GM18951 (cell line): ENCODE data around the gene BCLAF3.

Experiments
- POLR2A ChIP-seq: IDR thresholded peaks from 4 replicates; pipeline ENCODE4 v1.6.1; 2011; ENCODE audit warnings: mild to moderate bottlenecking; ENCODE audit not compliant: insufficient read length, insufficient read depth; ENCODE audit errors: extremely low read depth
- in situ Hi-C: fragments of 300-500 bp; cut with MboI; formaldehyde crosslinking; loops from one replicate; pipeline ENCODE4 v1.12.0; 2022; ENCODE audit warnings: low sequenced_read_pairs, mixed read lengths, inconsistent platforms; ENCODE audit not compliant: unreplicated experiment

BCLAF3 gene

GRCh38 chrX:19958552-19959486 lies 32.0 kb downstream of the BCLAF3 start:
- in situ Hi-C loops: no loop called here
- no peak for TF ChIP-seq POLR2A

- TF ChIP-seq POLR2A: no peak
- in situ Hi-C loops: no loop called here
These were observed 33.9 kb downstream of the BCLAF3 start for GRCh38 chrX:19956923-19957322.

GRCh38 chrX:19956306-19956705 lies 34.6 kb downstream of the BCLAF3 start:
- in situ Hi-C loops: no loop called here
- TF ChIP-seq POLR2A: no peak

DNA sequence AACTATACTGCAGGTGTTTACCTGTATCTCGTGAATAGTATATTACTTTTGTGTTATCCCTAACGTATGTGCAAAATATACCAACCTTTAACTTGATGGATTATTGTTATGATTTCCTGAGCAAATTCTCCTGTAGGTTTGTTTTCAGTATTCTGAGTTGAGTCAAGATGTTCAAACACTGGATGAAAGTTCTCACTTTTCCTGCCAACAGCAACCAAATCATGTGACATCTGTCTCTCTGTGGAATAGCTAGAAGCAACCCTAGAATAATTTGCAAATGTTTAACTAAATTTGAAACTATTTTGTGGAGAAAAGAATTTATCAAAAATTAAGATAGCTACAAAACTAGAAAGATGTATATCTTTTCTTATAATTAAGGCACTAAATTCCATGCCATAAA lies 35.6 kb downstream of the BCLAF3 start:
- in situ Hi-C loops: no loop called here
- no peak for TF ChIP-seq POLR2A

GRCh38 chrX:19954335-19955096 lies 36.3 kb downstream of the BCLAF3 start:
- in situ Hi-C loops: no loop called here
- TF ChIP-seq POLR2A: no peak

- no peak for TF ChIP-seq POLR2A
- in situ Hi-C loops: no loop called here
These were observed 37.7 kb downstream of the BCLAF3 start for GRCh38 chrX:19953145-19953544.

- in situ Hi-C loops: no loop called here
- no peak for TF ChIP-seq POLR2A
These were observed 41.5 kb downstream of the BCLAF3 start for GRCh38 chrX:19949340-19949739.

GRCh38 chrX:19947612-19948011 lies 43.2 kb downstream of the BCLAF3 start:
- in situ Hi-C loops: no loop called here
- TF ChIP-seq POLR2A: no peak
